CD14-positive monocyte (primary cell): ENCODE measurements around the gene CASP4. TPM values are rescaled to one million over a fixed set of nuclear protein-coding genes. Genes with fewer than 3 reads are reported as not detected.

ENCODE experiments used
- DNase-seq, 3 donors: peaks; one replicate each; pipeline ENCODE4 v3.0.0-alpha.2; 2011 to 2022
- H2AFZ ChIP-seq: 2 replicates; pipeline ENCODE4 v1.6.0; 2012; ENCODE audit warnings: mild to moderate bottlenecking, low read depth, low read length, inconsistent platforms; ENCODE audit not compliant: insufficient read depth, poor library complexity, severe bottlenecking
- H3K27ac ChIP-seq, 2 donors: 1 replicate in 1 of 2; 2 replicates in 1 of 2; pipeline ENCODE4 v1.5.1; 2012 to 2013; ENCODE audit warnings: low read length in 2 of 2, control low read depth in 1 of 2, inconsistent platforms in 1 of 2, low read depth in 1 of 2, mild to moderate bottlenecking in 1 of 2
- H3K27me3 ChIP-seq, 2 donors: one replicate each; pipeline versions ENCODE4 v1.6.0 to v1.6.1; 2011 to 2013; ENCODE audit warnings: low read length in 2 of 2; ENCODE audit not compliant: control insufficient read depth in 2 of 2, insufficient read depth in 2 of 2
- H3K36me3 ChIP-seq, 2 donors: replicated peaks in 1 of 2; 1 replicate in 1 of 2; 2 replicates in 1 of 2; pipeline versions ENCODE4 v1.5.1 to v1.6.1; 2012 to 2013; ENCODE audit warnings: low read length in 2 of 2, control low read depth in 1 of 2, inconsistent platforms in 1 of 2, mild to moderate bottlenecking in 1 of 2; ENCODE audit not compliant: insufficient read depth in 2 of 2, control insufficient read depth in 1 of 2
- H3K4me1 ChIP-seq, 2 donors: 1 replicate in 1 of 2; 2 replicates in 1 of 2; pipeline versions ENCODE4 v1.5.1 to v1.6.1; 2012 to 2013; ENCODE audit warnings: low read length in 2 of 2, control low read depth in 1 of 2, inconsistent platforms in 1 of 2, mild to moderate bottlenecking in 1 of 2, moderate library complexity in 1 of 2; ENCODE audit not compliant: insufficient read depth in 2 of 2, control insufficient read depth in 1 of 2
- H3K4me2 ChIP-seq: replicated peaks from 2 replicates; pipeline ENCODE3; 2012; ENCODE audit warnings: low read length, moderate library complexity, mild to moderate bottlenecking; ENCODE audit not compliant: poor library complexity, severe bottlenecking; ENCODE audit errors: extremely low read depth
- H3K4me3 ChIP-seq, 3 experiments: fragments of 200-600 bp in 1 of 3; sonication (generic) in 1 of 3; replicated peaks in 1 of 3; 1 replicate in 2 of 3; 2 replicates in 1 of 3; pipeline ENCODE4 v1.5.1; 2011 to 2013; ENCODE audit warnings: low read length in 3 of 3, mild to moderate bottlenecking in 3 of 3, control low read depth in 2 of 3, low read depth in 2 of 3, inconsistent platforms in 1 of 3, moderate library complexity in 1 of 3
- H3K79me2 ChIP-seq: 2 replicates; pipeline ENCODE4 v1.6.0; 2012; ENCODE audit warnings: mild to moderate bottlenecking, control low read depth, inconsistent platforms, low read length, moderate library complexity; ENCODE audit not compliant: insufficient read depth
- H3K9ac ChIP-seq: 2 replicates; pipeline ENCODE4 v1.6.0; 2017; ENCODE audit warnings: low read length, mild to moderate bottlenecking; ENCODE audit not compliant: insufficient read depth, poor library complexity, severe bottlenecking
- H3K9me3 ChIP-seq, 2 donors: replicated peaks in 1 of 2; 1 replicate in 1 of 2; 2 replicates in 1 of 2; pipeline versions ENCODE4 v1.5.1 to v1.6.1; 2012 to 2013; ENCODE audit warnings: low read length in 2 of 2, control low read depth in 1 of 2; ENCODE audit not compliant: control insufficient read depth in 1 of 2, insufficient read depth in 1 of 2
- H4K20me1 ChIP-seq: 2 replicates; pipeline ENCODE4 v1.6.0; 2012; ENCODE audit warnings: mild to moderate bottlenecking, low read length, control low read depth, moderate library complexity; ENCODE audit not compliant: insufficient read depth
- H3K27ac Mint-ChIP-seq, 7 donors: one replicate each; pipeline ENCODE4 v1.8.0; 2020; ENCODE audit warnings: mild to moderate bottlenecking in 7 of 7, mixed read lengths in 7 of 7, moderate library complexity in 6 of 7, inconsistent platforms in 2 of 7
- H3K27me3 Mint-ChIP-seq, 3 donors: one replicate each; pipeline ENCODE4 v1.8.0; 2021 to 2022; ENCODE audit warnings: low read depth in 3 of 3, mild to moderate bottlenecking in 3 of 3, mixed read lengths in 3 of 3, moderate library complexity in 3 of 3, inconsistent platforms in 1 of 3
- H3K36me3 Mint-ChIP-seq, 2 donors: one replicate each; pipeline ENCODE4 v1.8.0; 2020; ENCODE audit warnings: mixed read lengths in 2 of 2, inconsistent platforms in 1 of 2, mild to moderate bottlenecking in 1 of 2
- H3K4me1 Mint-ChIP-seq: one replicate; pipeline ENCODE4 v1.8.0; 2020; ENCODE audit warnings: mild to moderate bottlenecking, mixed read lengths
- H3K4me3 Mint-ChIP-seq, 2 donors: one replicate each; pipeline ENCODE4 v1.8.0; 2020; ENCODE audit warnings: mild to moderate bottlenecking in 2 of 2, mixed read lengths in 2 of 2, moderate library complexity in 1 of 2
- H3K9me3 Mint-ChIP-seq, 7 donors: one replicate each; pipeline ENCODE4 v1.8.0; 2020 to 2022; ENCODE audit warnings: mixed read lengths in 7 of 7, mild to moderate bottlenecking in 6 of 7, moderate library complexity in 6 of 7, inconsistent platforms in 2 of 7
- CTCF ChIP-seq: fragments of 200-600 bp; IDR thresholded peaks from one replicate; pipeline ENCODE4 v1.8.0; 2022; ENCODE audit warnings: antibody characterized with exemption, mild to moderate bottlenecking
- WGBS: methylation state at CpG from one replicate; pipeline ENCODE4 v1.1.5; 2013; ENCODE audit warnings: missing lambda C conversion rate; ENCODE audit not compliant: insufficient coverage; 5-methylcytosine and 5-hydroxymethylcytosine counted together
- intact Hi-C, 2 donors: fragments of 100-400 bp; cut with micrococcal nuclease; formaldehyde crosslinking; loops; one replicate each; pipeline versions ENCODE4 v1.15.0 to v1.15.1; 2023
- polyA minus RNA-seq: library from RNA; depleted of rRNA, polyadenylated mRNA; stranded (reverse); fragments of >200 nt; gene quantifications from 2 replicates; pipeline ENCODE4 v1.2.3, GENCODE V29; 2012
- polyA plus RNA-seq, 3 donors: library from polyadenylated mRNA; depleted of rRNA in 1 of 3; unstranded in 2 of 3; stranded (reverse) in 1 of 3; fragments of 300-500 nt in 2 of 3; fragments of >200 nt in 1 of 3; fragmentation: Illumina TruSeq in 2 of 3; gene quantifications; 1 replicate in 2 of 3; 2 replicates in 1 of 3; pipeline ENCODE4 v1.2.3, GENCODE V29; 2012 to 2021
- total RNA-seq, 12 experiments: library from RNA in 1 of 12; stranded (reverse) in 1 of 12; fragments of 120-200 nt in 1 of 12; gene quantifications; one replicate each; pipeline ENCODE4 v1.2.4 and lab custom pipeline; 2013 to 2026; ENCODE audit warnings: mixed read lengths in 6 of 12, inconsistent platforms in 1 of 12

The CASP4 gene
- 521 TPM for total RNA-seq (2013)
- polyA plus RNA-seq (100 to 1,000 TPM; 148 to 213 (median 163) TPM), polyA minus RNA-seq (115 and 231 TPM in 2 replicates), total RNA-seq (lab: John Stamatoyannopoulos, UW) (127 to 289 (median 184) reads per million in 11 experiments)

GRCh38 chr11:104968355-104968855, at the start of gene CASP4:
TSS of gene CASP4 (minus strand) at chr11:104968574. CDS start at chr11:104968525, 49 bp downstream.
- Histone ChIP-seq H4K20me1 (peaks cover 3% of the 10 kb centered on the region), H3K9me3 (peaks cover 7% of the 10 kb centered on the region in 2 donors), H3K27ac (peak within 1 kb of the TSS; percentile 31 to 96), H3K4me2 (peak within 1 kb of the TSS; percentile 84), H3K27me3 (no peaks in the 10 kb centered on the region), H3K36me3 (peaks cover 0 to 22% of the 10 kb centered on the region in 2 donors), H2AFZ (peak within 1 kb of the TSS; percentile 56), H3K79me2 (peaks cover 50% of the 10 kb centered on the region), H3K9ac (peak within 1 kb of the TSS; percentile 83), H3K4me1 (peaks cover 20 to 31% of the 10 kb centered on the region in 2 donors), H3K4me3 (peak within 1 kb of the TSS; percentile 77 to 99 (median 78))
- DNase-seq = peak; percentile 75 to 97 (median 92)
- Mint-ChIP-seq H3K4me1 (peaks cover 38% of the 10 kb centered on the region), H3K9me3 (peaks cover 7 to 17% (median 9%) of the 10 kb centered on the region in 7 donors), H3K27ac (peak within 1 kb of the TSS; percentile 95 to 99 (median 97)), H3K27me3 (peaks cover 0 to 2% (median 0%) of the 10 kb centered on the region in 3 donors), H3K36me3 (peaks cover 17 to 24% of the 10 kb centered on the region in 2 donors), H3K4me3 (peak within 1 kb of the TSS; percentile 84 to 89)
- intact Hi-C loops = loop anchor here in 1 of 2 donors (5.0 kb wide), 1 partner anchor 69 kb away; the partner anchor contains the start of gene CASP1
- 0% methylated on average over 3 of the region's 4 CpGs for WGBS
- TF ChIP-seq CTCF = no peak

- Histone ChIP-seq H4K20me1 (no peaks in the 10 kb centered on the region), H3K4me1 (no peaks in the 10 kb centered on the region), H2AFZ (no peak overlapping the region), H3K4me2 (no peak overlapping the region), H3K27me3 (no peaks in the 10 kb centered on the region), H3K79me2 (no peaks in the 10 kb centered on the region), H3K9ac (no peak overlapping the region), H3K9me3 (no peaks in the 10 kb centered on the region), H3K4me3 (no peak overlapping the region), H3K27ac (no peak overlapping the region), H3K36me3 (no peaks in the 10 kb centered on the region)
- intact Hi-C loops = no loop called here
- H3K36me3 Mint-ChIP-seq = no peaks in the 10 kb centered on the region
- DNase-seq = no peak
- no peaks in the 10 kb centered on the region for H3K9me3 Mint-ChIP-seq
- H3K4me3 Mint-ChIP-seq = no peak overlapping the region
- TF ChIP-seq CTCF = no peak
- H3K27me3 Mint-ChIP-seq = no peaks in the 10 kb centered on the region
- no peaks in the 10 kb centered on the region for H3K4me1 Mint-ChIP-seq
- H3K27ac Mint-ChIP-seq = no peak overlapping the region
These were observed 39.1 kb upstream of the CASP4 start for GRCh38 chr11:105007463-105007862.
